ENCODE results near the gene SRPX.

The SRPX gene

DNA sequence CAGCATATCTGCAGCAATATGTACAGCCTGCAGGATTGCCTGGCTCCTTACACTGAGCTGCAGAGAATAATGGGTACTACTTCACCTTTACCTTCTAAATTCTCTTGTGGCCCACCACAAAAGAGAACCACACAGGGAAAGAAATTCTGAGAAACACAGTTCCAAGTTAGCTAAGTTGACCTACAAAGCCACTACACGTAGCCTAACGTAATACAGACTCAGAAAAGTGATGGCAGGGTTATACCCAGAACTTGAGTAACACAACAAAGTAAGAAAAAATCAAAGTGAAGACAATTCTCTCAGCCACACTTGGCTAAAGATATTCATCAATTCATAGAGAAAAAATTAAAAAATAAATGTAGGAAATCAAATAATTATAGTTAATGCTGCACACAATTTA is 26.4 kb upstream of the SRPX start:
- TF ChIP-seq, protein P1, sequence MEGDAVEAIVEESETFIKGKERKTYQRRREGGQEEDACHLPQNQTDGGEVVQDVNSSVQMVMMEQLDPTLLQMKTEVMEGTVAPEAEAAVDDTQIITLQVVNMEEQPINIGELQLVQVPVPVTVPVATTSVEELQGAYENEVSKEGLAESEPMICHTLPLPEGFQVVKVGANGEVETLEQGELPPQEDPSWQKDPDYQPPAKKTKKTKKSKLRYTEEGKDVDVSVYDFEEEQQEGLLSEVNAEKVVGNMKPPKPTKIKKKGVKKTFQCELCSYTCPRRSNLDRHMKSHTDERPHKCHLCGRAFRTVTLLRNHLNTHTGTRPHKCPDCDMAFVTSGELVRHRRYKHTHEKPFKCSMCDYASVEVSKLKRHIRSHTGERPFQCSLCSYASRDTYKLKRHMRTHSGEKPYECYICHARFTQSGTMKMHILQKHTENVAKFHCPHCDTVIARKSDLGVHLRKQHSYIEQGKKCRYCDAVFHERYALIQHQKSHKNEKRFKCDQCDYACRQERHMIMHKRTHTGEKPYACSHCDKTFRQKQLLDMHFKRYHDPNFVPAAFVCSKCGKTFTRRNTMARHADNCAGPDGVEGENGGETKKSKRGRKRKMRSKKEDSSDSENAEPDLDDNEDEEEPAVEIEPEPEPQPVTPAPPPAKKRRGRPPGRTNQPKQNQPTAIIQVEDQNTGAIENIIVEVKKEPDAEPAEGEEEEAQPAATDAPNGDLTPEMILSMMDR (IDR thresholded peaks at IDR 0.05; ENCODE audit: low read depth, low read length, missing control alignments): no peak
- H3K4me3 ChIP-seq (replicated peaks; ENCODE audit: low read depth, low read length): no peak overlapping the region
- no peak for DNase-seq (ENCODE audit: extremely low read depth, low read depth)

DNA sequence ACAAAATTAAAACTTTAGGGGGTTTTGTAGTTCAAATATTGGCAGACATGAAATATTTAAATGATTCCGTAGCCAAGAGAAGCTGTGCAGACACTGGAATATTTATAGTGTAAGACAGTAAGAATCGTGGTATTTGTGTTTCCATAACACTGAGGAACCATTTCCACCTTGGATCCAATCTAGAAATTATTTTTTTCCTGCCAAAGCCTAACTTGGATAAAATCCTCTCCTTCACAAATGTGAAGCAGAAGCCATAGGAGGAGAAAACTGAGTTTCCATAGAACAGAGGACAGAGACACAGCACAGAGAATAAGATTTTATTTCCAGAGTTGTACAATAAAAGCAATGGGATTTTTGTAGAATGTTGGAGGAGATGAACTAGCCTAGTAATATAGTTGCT is 19.9 kb upstream of the SRPX start:
- DNase-seq (ENCODE audit: extremely low read depth, low read depth): no peak
- H3K4me3 ChIP-seq (replicated peaks; ENCODE audit: low read depth, low read length): no peak overlapping the region
- TF ChIP-seq, protein P1 (IDR thresholded peaks at IDR 0.05; ENCODE audit: low read depth, low read length, missing control alignments): no peak

DNA sequence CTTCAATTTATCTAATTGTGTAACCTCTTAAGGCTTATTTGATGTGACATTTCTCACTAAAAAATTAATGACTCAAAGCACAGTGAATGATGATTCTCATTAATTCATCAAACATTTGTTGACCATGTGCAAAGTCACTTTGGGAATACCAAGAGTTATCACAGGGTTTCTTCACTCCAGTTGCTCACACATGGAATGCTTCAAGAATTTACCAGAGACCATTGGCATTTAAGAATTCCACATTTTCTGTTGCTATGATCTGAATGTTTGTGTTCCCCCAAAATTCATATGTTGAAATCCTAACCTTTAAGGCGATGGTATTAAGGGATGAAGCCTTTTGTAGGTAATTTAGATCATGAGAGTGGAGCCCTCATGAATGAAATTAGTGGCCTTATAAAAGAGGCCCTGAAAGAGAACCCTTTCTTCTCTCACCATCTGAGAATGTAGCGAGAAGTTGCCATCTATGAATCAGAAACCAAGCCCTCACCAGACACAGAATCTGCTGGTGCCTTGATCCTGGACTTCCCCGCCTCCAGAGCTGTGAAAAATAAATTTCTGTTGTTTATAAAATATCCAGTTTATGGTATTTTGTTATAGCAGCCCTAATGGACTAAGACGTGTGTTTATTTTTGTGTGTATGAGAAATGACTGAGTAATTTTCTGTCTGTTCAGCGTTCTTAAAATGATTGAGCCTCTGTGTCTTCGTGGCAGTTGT is 16.4 kb upstream of the SRPX start:
- no peak overlapping the region for H3K4me3 ChIP-seq (replicated peaks; ENCODE audit: low read depth, low read length)
- DNase-seq (ENCODE audit: extremely low read depth, low read depth): no peak
- TF ChIP-seq, protein P1 (IDR thresholded peaks at IDR 0.05; ENCODE audit: low read depth, low read length, missing control alignments): no peak

DNA sequence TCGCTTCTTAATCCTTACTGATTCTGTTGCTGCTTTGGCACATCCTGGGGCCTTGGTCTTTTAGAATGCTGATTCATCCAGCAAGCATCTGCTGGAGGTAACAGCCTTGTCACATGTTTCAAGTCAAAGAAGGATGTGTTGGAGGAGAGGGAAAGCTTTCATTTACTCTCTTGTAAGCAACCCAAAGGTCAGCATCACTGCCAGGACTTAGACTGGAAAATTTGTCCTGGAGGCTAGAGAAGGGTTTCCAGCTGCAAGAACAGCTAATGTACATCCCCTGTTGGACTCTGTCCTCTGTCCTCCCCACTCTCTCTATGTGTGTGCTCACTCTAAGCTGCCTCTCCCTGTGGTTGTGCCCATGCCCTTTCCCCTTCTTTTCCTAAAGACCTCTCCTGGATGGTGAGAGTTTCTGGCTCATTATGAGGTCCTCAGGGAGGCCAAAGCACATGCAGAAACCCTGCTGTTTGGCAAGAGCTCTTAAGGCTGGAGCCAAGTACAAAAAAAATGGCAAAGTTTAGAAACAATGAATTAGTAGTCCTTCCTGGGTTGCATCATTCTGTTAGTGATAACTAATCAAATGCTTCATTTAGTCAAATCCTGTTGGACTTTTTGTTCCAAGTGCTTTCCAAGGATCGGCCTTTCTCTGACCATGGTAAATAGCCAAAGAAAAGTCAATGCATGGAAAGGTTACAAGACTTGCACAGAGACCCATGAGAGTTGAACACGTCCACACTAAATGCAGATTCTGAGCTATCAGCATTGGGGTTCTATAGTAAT is 13.4 kb upstream of the SRPX start:
- H3K4me3 ChIP-seq (replicated peaks; ENCODE audit: low read depth, low read length): no peak overlapping the region
- no peak for DNase-seq (ENCODE audit: extremely low read depth, low read depth)
- TF ChIP-seq, protein P1 (IDR thresholded peaks at IDR 0.05; ENCODE audit: low read depth, low read length, missing control alignments): no peak

DNA sequence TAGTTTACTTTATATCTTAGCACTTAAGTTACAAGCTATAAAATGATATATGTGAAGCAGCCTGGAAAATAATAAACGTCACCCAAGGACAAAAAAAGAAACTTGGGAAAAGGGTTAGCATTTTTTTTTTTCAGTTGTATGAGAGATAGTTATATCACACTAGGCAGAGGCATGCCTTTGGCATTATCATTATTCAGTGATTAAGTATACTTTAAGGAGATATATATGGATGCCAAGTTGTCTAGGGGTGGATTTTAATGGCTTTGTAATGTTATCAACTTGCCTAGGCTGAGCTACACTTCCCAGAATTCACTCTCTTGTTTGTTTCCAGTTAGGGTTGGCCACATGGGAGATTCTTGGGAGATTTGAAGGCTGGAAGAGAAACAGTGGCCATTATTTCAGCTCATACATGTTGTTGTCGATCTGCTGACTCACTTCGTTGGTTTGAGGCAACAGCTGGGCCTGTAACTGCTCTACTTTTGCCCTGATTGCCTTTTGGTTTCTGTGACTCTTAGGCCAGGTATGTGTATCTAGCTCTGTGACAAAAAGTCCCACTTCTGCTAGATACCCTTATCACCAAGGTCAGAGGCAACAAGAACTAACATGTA is 11.5 kb upstream of the SRPX start:
- TF ChIP-seq, protein P1 (IDR thresholded peaks at IDR 0.05; ENCODE audit: low read depth, low read length, missing control alignments): no peak
- no peak overlapping the region for H3K4me3 ChIP-seq (replicated peaks; ENCODE audit: low read depth, low read length)
- no peak for DNase-seq (ENCODE audit: extremely low read depth, low read depth)

DNA sequence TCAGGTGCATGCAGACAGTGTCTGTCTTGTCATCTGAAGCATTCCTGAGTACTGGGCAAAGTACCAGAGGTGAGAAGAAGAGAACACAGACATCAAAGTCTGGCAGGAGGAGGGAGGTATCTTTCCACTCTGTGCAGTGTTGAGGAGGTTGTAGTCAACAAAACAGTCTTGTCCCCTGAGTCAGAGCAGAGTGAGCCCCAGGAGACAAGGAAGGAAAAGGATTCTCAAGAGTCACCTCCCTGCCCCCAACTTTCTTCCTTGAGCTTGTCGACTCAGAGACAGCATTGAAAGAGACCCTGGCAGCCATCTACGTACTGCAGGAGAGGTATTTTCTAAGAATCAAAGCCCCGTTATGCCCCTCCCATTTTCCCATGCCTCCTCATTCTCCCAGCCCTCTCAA is 4.4 kb upstream of the SRPX start:
- no peak overlapping the region for H3K4me3 ChIP-seq (replicated peaks; ENCODE audit: low read depth, low read length)
- TF ChIP-seq, protein P1 (IDR thresholded peaks at IDR 0.05; ENCODE audit: low read depth, low read length, missing control alignments): no peak
- DNase-seq (ENCODE audit: extremely low read depth, low read depth): no peak

Data from HFF-Myc (cell line).